Measurements from ENCODE around the gene KRT13.

DNA sequence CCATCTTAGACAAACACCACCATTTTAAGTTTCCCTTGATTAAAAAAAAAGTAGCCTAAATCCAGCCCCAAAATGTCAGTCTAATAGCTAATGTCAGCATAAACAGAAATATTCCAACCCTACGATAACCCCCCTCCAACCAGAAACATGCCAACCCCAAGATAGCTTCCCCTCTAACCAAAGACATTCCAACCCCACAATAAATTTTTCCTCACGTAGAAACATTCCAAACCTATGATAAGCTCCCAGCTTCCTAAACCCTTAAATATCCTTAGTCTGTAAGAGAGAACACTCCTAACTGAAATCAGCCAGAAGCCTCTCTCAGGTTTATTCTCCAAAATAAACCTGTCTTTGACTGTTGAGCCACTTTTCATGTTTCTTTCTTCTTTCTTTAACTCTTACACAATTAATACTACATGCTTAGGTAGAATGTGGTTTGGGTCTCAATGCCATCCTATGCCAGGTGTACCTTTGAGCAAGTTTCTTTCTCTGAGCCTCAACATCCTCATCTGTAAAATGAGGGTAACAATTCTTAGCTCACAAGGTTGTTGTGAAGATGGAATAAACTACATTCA lies 54.2 kb downstream of the KRT13 start:
- TF ChIP-seq, protein P1, sequence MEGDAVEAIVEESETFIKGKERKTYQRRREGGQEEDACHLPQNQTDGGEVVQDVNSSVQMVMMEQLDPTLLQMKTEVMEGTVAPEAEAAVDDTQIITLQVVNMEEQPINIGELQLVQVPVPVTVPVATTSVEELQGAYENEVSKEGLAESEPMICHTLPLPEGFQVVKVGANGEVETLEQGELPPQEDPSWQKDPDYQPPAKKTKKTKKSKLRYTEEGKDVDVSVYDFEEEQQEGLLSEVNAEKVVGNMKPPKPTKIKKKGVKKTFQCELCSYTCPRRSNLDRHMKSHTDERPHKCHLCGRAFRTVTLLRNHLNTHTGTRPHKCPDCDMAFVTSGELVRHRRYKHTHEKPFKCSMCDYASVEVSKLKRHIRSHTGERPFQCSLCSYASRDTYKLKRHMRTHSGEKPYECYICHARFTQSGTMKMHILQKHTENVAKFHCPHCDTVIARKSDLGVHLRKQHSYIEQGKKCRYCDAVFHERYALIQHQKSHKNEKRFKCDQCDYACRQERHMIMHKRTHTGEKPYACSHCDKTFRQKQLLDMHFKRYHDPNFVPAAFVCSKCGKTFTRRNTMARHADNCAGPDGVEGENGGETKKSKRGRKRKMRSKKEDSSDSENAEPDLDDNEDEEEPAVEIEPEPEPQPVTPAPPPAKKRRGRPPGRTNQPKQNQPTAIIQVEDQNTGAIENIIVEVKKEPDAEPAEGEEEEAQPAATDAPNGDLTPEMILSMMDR (IDR thresholded peaks at IDR 0.05) = no peak
- TF ChIP-seq POLR2A (IDR thresholded peaks at IDR 0.05) = no peak

All from sigmoid colon (tissue), 3 donors.